Lower lobe of right lung (tissue), 2 donors: ENCODE data around the gene SLC22A7. TPM values are rescaled to one million over a fixed set of nuclear protein-coding genes. Genes with fewer than 3 reads are reported as not detected.

ENCODE experiments used
- ATAC-seq, 2 donors: fragments of 200-7000 bp; cut with Tn5 transposase; one replicate each; pipeline ENCODE4 v1.9.1; 2020 to 2022; ENCODE audit warnings: mild to moderate bottlenecking in 2 of 2, moderate library complexity in 2 of 2
- DNase-seq: peaks from one replicate; pipeline ENCODE4 v3.0.0-alpha.2; 2020
- H3K27ac ChIP-seq: fragments of 200-600 bp; one replicate; pipeline ENCODE4 v1.8.0; 2022
- H3K27me3 ChIP-seq: fragments of 200-600 bp; one replicate; pipeline ENCODE4 v1.8.0; 2022; ENCODE audit warnings: low read depth
- H3K36me3 ChIP-seq: fragments of 200-600 bp; one replicate; pipeline ENCODE4 v1.8.0; 2022; ENCODE audit warnings: mild to moderate bottlenecking
- H3K4me1 ChIP-seq: fragments of 200-600 bp; one replicate; pipeline ENCODE4 v1.8.0; 2022
- H3K4me3 ChIP-seq: fragments of 200-600 bp; one replicate; pipeline ENCODE4 v1.8.0; 2022; ENCODE audit warnings: mild to moderate bottlenecking
- H3K9me3 ChIP-seq: fragments of 200-600 bp; one replicate; pipeline ENCODE4 v1.8.0; 2022
- CTCF ChIP-seq: fragments of 200-600 bp; IDR thresholded peaks from one replicate; pipeline ENCODE4 v1.8.0; 2022; ENCODE audit warnings: antibody characterized with exemption, mild to moderate bottlenecking
- intact Hi-C: fragments of 100-400 bp; cut with DNase I; formaldehyde crosslinking; loops from one replicate; pipeline ENCODE4 v1.11.0; 2022
- total RNA-seq: library from RNA; stranded (reverse); fragmentation: NEBNext Ultra II Directional; extraction: Animal tissue kit (Norgen Biotek cat#: 25700); gene quantifications from one replicate; pipeline ENCODE4 v1.2.1, GENCODE V29; 2021
- donor health status: DM: no; HTN: yes; CAD: no; lungs with severe emphysema.

Gene SLC22A7
- total RNA-seq, 1 donor from 2014 or later, result not detected

DNA sequence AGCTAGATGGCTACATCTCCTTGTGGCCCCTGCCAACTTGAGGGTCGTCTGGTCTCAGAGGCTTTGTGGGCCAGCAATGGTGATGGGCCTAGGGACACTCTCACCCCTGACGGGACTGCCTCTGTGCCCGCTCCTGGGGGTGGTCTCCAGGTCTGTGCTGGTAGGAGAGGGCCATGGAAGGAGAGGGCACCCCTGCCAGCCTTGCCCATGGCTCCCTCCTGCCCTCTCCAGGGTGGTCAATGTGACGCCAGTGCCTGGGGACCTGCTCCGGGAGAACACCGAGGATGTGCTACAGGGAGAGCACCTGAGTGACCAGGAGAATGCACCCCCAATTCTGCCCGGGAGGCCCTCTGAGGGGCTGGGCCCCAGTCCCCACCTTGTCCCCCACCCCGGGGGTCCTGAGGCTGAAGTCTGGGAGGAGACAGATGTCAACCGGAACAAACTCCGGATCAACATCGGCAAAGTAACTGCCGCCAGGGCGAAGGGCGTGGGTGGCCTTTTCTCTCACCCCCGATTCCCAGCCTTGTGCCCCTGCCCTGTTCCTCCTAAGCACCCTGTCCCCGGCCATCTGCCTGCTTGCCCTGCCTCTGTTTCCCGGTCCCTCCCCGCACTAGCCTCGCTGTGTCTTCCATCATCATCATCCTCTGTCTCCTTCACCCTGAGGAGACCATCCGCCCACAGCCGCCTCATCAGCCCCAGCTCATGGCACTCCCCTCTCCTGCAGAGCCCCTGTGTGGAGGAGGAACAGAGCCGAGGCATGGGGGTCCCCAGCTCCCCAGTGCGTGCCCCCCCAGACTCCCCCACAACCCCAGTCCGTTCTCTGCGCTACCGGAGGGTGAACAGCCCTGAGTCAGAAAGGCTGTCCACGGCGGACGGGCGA lies 39.0 kb upstream of the SLC22A7 start:
- ATAC-seq, result no peak
- no peaks in the 10 kb centered on the region for H3K36me3 ChIP-seq
- DNase-seq, result no peak
- no peaks in the 10 kb centered on the region for H3K27me3 ChIP-seq
- H3K9me3 ChIP-seq, result no peaks in the 10 kb centered on the region
- intact Hi-C loops, result no loop called here
- TF ChIP-seq CTCF, result no peak
- H3K27ac ChIP-seq, result no peak overlapping the region
- no peaks in the 10 kb centered on the region for H3K4me1 ChIP-seq
- no peak overlapping the region for H3K4me3 ChIP-seq

GRCh38 chr6:43260791-43261190 lies 37.3 kb upstream of the SLC22A7 start:
- H3K36me3 ChIP-seq, result no peaks in the 10 kb centered on the region
- no peak overlapping the region for H3K27ac ChIP-seq
- TF ChIP-seq CTCF, result no peak
- no peaks in the 10 kb centered on the region for H3K27me3 ChIP-seq
- H3K4me3 ChIP-seq, result no peak overlapping the region
- ATAC-seq (no peak), DNase-seq (no peak)
- H3K9me3 ChIP-seq, result no peaks in the 10 kb centered on the region
- no peaks in the 10 kb centered on the region for H3K4me1 ChIP-seq
- intact Hi-C loops, result no loop called here

DNA sequence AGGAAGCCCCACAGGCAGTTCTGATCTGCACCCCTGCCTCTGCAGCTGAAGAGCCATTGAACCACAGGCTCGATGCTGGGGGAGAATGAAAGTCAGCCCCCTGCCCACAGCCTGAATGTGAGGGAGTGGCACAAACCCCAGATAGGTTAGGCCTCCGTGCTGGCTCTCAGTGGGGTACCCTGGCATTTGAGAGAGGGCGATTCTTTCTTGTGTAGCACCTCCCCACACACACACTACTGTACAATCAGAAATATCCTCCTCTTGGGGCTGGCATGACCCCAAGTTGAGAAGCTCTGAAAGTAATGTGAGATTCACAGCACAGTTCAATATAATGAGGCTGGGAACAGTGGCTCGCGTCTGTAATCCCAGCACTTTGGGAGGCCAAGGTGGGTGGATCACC lies 36.9 kb upstream of the SLC22A7 start:
- H3K9me3 ChIP-seq, result no peaks in the 10 kb centered on the region
- intact Hi-C loops, result no loop called here
- no peak overlapping the region for H3K27ac ChIP-seq
- no peak overlapping the region for H3K4me3 ChIP-seq
- no peaks in the 10 kb centered on the region for H3K4me1 ChIP-seq
- ATAC-seq (no peak), DNase-seq (peak; percentile 2)
- no peaks in the 10 kb centered on the region for H3K27me3 ChIP-seq
- H3K36me3 ChIP-seq, result no peaks in the 10 kb centered on the region
- no peak for TF ChIP-seq CTCF

GRCh38 chr6:43262000-43262779 lies 35.9 kb upstream of the SLC22A7 start:
- no peaks in the 10 kb centered on the region for H3K36me3 ChIP-seq
- H3K9me3 ChIP-seq, result no peaks in the 10 kb centered on the region
- no peak overlapping the region for H3K27ac ChIP-seq
- H3K4me3 ChIP-seq, result no peak overlapping the region
- no peaks in the 10 kb centered on the region for H3K4me1 ChIP-seq
- no peaks in the 10 kb centered on the region for H3K27me3 ChIP-seq
- intact Hi-C loops, result no loop called here
- TF ChIP-seq CTCF, result no peak
- no peak for ATAC-seq
- DNase-seq, result no peak

DNA sequence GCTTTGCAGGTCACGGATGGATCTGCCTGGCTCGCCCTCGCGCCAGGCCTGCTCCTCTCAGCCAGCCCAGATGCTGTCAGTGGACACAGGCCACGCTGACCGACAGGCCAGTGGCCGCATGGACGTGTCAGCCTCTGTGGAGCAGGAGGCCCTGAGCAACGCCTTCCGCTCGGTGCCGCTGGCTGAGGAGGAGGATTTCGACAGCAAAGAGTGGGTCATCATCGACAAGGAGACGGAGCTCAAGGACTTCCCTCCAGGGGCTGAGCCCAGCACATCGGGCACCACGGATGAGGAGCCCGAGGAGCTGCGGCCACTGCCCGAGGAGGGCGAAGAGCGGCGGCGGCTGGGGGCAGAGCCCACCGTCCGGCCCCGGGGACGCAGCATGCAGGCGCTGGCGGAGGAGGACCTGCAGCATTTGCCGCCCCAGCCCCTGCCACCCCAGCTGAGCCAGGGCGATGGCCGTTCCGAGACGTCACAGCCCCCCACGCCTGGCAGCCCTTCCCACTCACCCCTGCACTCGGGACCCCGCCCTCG lies 35.2 kb upstream of the SLC22A7 start:
- Histone ChIP-seq H3K9me3 (no peaks in the 10 kb centered on the region), H3K4me1 (no peaks in the 10 kb centered on the region), H3K4me3 (no peak overlapping the region), H3K27me3 (no peaks in the 10 kb centered on the region), H3K36me3 (no peaks in the 10 kb centered on the region), H3K27ac (no peak overlapping the region)
- ATAC-seq (no peak), DNase-seq (no peak)
- no peak for TF ChIP-seq CTCF
- intact Hi-C loops, result no loop called here
